ENCODE results near the gene IL6. TPM values are rescaled to one million over a fixed set of nuclear protein-coding genes. Genes with fewer than 3 reads are reported as not detected.
A peak's percentile ranks its signal among the peaks of the same experiment; 100 is the strongest.
"Not testable (repeated sequence)": the region's sequence is repeated elsewhere in the genome, so short reads cannot be mapped to it uniquely, and the experiment has no call there.

The IL6 gene
- 0.70 TPM for polyA plus RNA-seq (2012; ENCODE audit: missing spikeins)

- TF ChIP-seq POLR2AphosphoS5 (IDR thresholded peaks at IDR 0.05; ENCODE audit: low read depth, low read length): no peak
- TF ChIP-seq TAF1 (IDR thresholded peaks at IDR 0.05; ENCODE audit: borderline replicate concordance, low read depth, low read length): no peak
- TF ChIP-seq POLR2A (IDR thresholded peaks at IDR 0.05; ENCODE audit: low read depth, low read length): no peak
- DNase-seq (ENCODE audit: insufficient read length) (no peak), FAIRE-seq (no peak)
Observed at GRCh38 chr7:22726907-22727713, at the start of gene IL6. TSS of gene IL6 (plus strand) at chr7:22727200. CDS start at chr7:22727263, 63 bp downstream.

- not testable (repeated sequence) for DNase-seq (ENCODE audit: insufficient read length); FAIRE-seq
Observed at GRCh38 chr7:22677263-22677662, 49.7 kb upstream of the IL6 start.

DNA sequence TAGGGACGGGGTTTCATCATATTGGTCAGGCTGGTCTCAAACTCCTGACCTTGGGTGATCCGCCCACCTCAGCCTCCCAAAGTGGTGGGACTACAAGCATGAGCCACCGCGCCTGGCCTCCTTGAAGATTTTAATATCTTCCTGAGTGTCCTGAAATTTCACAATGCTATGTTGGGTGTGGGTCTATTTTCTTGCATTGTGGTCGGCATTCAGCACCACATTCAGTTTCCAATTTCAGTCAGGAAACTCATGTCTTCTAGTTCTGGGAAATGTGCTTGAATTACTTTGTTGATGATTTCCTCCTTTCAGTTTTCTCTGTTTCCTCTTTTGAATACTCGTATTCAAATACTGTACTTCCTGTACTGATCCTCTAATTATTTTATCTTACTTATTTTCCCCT, 49.3 kb upstream of the IL6 start:
- no peak for TF ChIP-seq POLR2AphosphoS5 (IDR thresholded peaks at IDR 0.05; ENCODE audit: low read depth, low read length)
- DNase-seq (ENCODE audit: insufficient read length) (no peak), FAIRE-seq (no peak)

- DNase-seq (ENCODE audit: insufficient read length) (no peak), FAIRE-seq (no peak)
- TF ChIP-seq POLR2A (IDR thresholded peaks at IDR 0.05; ENCODE audit: low read depth, low read length) (no peak), POLR2AphosphoS5 (IDR thresholded peaks at IDR 0.05; ENCODE audit: low read depth, low read length) (no peak), TAF1 (IDR thresholded peaks at IDR 0.05; ENCODE audit: borderline replicate concordance, low read depth, low read length) (no peak)
Observed at GRCh38 chr7:22680482-22680911, 46.5 kb upstream of the IL6 start.

GRCh38 chr7:22681312-22681711, 45.7 kb upstream of the IL6 start:
- TF ChIP-seq POLR2A (IDR thresholded peaks at IDR 0.05; ENCODE audit: low read depth, low read length) (no peak), TAF1 (IDR thresholded peaks at IDR 0.05; ENCODE audit: borderline replicate concordance, low read depth, low read length) (no peak), POLR2AphosphoS5 (IDR thresholded peaks at IDR 0.05; ENCODE audit: low read depth, low read length) (no peak)
- DNase-seq (ENCODE audit: insufficient read length): no peak
- FAIRE-seq: no peak

DNA sequence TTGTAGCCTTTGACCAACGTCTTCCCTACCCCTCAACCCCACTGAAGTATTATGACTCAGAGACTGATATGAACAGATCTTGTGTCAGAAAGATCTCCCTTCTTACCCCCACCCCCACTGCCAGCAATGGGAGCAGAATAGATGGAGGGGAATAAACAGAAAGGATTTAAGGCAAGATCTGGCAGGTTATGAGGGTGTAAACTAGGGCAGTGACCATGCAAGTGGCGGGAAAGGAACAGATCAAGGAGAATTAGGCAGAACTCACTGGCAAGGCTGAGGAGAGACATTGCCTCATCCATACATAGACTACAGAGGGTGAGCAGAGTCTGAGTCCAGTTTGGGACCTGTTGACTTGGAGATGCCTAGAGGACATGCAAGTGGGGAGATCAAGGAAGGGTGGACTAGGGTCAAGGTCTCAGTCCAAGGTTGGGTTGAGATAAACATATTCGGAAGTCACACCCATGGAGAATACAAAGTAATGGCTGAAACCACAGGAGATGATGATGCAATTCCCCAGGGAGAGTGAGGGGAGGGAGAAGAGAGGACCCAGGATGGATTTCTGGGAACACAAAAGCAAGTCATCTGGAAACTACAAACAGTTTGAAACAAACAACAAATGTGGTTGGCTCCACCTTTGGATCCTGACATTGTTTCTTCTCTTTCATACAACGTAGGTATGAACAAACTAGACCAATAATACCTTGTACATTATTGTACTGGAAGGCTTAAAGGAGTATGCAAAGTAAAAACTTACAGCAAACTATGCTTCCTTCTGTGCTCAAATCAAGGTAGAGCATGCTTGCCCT, 44.9 kb upstream of the IL6 start:
- FAIRE-seq: peak; percentile 5
- no peak for DNase-seq (ENCODE audit: insufficient read length)
- TF ChIP-seq POLR2A (IDR thresholded peaks at IDR 0.05; ENCODE audit: low read depth, low read length) (no peak), TAF1 (IDR thresholded peaks at IDR 0.05; ENCODE audit: borderline replicate concordance, low read depth, low read length) (no peak), POLR2AphosphoS5 (IDR thresholded peaks at IDR 0.05; ENCODE audit: low read depth, low read length) (no peak)

DNA sequence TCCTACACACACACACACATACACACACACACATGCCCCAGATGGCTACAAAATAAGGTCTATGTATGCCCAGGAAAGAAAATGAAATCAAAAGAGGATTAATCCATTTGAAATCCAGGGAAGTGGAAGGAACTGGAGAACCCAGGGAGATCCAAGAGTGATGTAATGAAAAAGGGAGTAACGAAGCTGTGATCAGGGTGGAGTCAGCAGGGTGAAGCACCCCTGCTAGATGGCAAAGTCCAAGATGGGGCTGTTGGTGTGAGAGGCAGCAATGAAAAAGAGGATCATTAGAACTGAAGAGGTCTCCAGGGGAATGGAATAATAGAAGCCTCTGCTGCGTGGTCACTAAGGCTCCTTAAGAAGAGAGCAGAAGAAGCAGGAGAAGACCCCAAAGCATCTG, 43.6 kb upstream of the IL6 start:
- TF ChIP-seq POLR2A (IDR thresholded peaks at IDR 0.05; ENCODE audit: low read depth, low read length) (no peak), TAF1 (IDR thresholded peaks at IDR 0.05; ENCODE audit: borderline replicate concordance, low read depth, low read length) (no peak), POLR2AphosphoS5 (IDR thresholded peaks at IDR 0.05; ENCODE audit: low read depth, low read length) (no peak)
- FAIRE-seq (no peak), DNase-seq (ENCODE audit: insufficient read length) (no peak)

DNA sequence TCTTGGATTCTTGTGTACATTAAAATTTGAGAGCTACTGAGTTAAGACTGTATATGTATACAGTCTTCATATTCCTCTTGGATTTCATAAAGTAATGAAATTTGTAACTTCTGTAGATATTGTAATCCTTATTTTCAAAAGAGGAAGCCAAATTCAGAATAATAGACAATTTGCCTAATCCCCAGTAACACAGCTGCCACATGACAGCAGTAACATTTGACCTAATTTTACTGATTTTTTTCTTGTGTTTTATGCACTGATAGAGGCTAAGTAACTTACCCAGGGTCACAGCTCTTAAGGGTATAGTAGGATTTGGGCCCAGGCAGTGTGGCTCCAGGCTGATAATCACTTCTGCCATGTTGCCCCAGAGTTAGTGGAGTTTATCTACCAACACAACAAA, 40.4 kb upstream of the IL6 start:
- no peak for DNase-seq (ENCODE audit: insufficient read length)
- TF ChIP-seq POLR2A (IDR thresholded peaks at IDR 0.05; ENCODE audit: low read depth, low read length): no peak
- no peak for TF ChIP-seq POLR2AphosphoS5 (IDR thresholded peaks at IDR 0.05; ENCODE audit: low read depth, low read length)
- no peak for TF ChIP-seq TAF1 (IDR thresholded peaks at IDR 0.05; ENCODE audit: borderline replicate concordance, low read depth, low read length)
- FAIRE-seq: no peak

DNA sequence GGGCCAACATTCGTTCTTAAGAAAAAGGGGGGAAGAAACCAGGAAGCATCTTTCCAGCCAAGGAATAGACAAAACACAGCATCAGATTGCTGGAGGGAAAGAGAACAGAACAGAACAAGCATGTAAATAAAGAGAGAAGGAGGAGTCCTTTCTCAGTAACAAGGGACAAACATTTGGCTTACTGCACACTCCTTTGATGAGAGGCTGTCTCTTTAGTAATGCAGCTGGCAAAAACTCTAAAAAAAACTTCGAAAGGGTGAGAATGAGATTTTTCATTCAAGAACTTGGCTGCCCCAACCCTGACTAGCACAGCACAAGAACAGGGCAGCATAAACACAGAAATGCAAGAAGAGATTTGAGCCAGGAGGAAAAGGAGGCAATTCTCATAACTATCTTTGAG, 38.9 kb upstream of the IL6 start:
- TF ChIP-seq POLR2AphosphoS5 (IDR thresholded peaks at IDR 0.05; ENCODE audit: low read depth, low read length) (no peak), TAF1 (IDR thresholded peaks at IDR 0.05; ENCODE audit: borderline replicate concordance, low read depth, low read length) (no peak), POLR2A (IDR thresholded peaks at IDR 0.05; ENCODE audit: low read depth, low read length) (no peak)
- peak; percentile 51 for FAIRE-seq
- no peak for DNase-seq (ENCODE audit: insufficient read length)

DNA sequence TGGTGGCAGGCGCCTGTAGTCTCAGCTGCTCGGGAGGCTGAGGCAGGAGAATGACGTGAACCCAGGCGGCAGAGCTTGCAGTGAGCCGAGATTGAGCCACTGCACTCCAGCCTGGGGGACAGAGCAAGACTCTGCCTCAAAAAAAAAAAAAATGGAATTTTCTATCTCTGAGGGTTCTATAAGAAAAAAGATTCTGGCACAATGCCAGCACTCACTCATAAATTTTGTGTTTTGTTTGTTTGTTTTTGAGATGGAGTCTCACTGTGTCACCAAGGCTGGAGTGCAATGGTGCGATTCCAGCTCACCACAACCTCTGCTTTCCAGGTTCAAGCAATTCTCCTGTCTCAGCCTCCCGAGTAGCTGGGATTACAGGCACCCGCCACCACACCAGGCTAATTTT, 38.1 kb upstream of the IL6 start:
- not testable (repeated sequence) for FAIRE-seq; DNase-seq (ENCODE audit: insufficient read length)

DNA sequence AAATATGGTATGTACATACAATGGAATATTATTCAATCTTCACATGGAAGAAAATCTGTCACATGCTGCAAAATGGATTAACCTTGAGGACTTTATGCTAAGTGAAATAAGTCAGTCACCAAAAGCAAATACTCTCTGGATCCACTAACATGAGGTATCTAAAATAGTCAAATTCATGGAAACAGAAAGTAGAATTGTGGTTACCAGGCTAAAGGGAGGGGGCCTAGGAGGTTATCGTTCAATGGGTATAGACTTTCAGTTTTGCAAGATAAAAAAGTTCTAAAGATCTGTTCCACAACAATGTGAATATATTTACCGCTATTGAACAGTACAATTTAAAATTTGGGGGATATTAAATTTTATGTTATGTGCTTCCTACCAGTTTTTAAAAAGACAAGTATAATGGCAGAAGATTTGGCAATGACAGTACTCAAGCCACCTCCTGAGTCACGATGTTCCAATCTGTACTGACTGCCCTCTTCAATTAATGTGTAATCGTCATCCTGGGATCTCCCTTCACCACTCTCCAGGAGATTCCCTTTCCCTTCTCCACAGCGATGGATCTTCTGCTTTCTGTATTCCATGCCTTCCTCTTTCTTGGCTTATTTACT, 32.3 kb upstream of the IL6 start:
- FAIRE-seq: peak; percentile 46
- TF ChIP-seq POLR2A (IDR thresholded peaks at IDR 0.05; ENCODE audit: low read depth, low read length): no peak
- TF ChIP-seq POLR2AphosphoS5 (IDR thresholded peaks at IDR 0.05; ENCODE audit: low read depth, low read length): no peak
- no peak for TF ChIP-seq TAF1 (IDR thresholded peaks at IDR 0.05; ENCODE audit: borderline replicate concordance, low read depth, low read length)
- no peak for DNase-seq (ENCODE audit: insufficient read length)
